ENCODE measurements around the gene POU6F2.

The POU6F2 gene

DNA sequence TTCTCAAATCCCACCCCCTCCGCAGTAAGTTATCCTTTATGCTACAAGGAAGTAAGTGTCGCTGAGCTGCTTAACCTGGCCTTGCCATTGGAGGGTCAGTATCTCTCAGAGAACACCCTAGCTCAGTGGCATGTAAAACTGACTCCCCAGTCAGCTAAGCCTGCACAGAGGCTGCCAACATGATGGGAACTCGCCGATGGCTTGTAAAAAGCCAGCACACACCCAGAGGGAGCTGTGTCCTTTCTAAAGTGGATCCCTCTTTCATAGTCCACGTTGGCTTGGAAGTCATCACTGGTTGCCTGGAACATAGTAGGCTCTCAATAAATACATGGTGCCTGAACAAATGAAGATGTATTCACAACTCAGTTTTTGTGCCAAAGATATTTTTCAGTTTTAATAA, 339.4 kb downstream of the POU6F2 start:
- TF ChIP-seq, protein P1, sequence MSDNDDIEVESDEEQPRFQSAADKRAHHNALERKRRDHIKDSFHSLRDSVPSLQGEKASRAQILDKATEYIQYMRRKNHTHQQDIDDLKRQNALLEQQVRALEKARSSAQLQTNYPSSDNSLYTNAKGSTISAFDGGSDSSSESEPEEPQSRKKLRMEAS (IDR thresholded peaks at IDR 0.05), result no peak
- no peak for TF ChIP-seq YY1 (IDR thresholded peaks at IDR 0.05; ENCODE audit: low read depth)
- TF ChIP-seq FOXM1 (IDR thresholded peaks at IDR 0.05; ENCODE audit: borderline replicate concordance, low read depth), result no peak
- TF ChIP-seq CEBPB (IDR thresholded peaks at IDR 0.05), result no peak
- no peak for TF ChIP-seq TAF1 (IDR thresholded peaks at IDR 0.05; ENCODE audit: low read depth)
- TF ChIP-seq NFIC (IDR thresholded peaks at IDR 0.05), result no peak
- TF ChIP-seq, protein P2, sequence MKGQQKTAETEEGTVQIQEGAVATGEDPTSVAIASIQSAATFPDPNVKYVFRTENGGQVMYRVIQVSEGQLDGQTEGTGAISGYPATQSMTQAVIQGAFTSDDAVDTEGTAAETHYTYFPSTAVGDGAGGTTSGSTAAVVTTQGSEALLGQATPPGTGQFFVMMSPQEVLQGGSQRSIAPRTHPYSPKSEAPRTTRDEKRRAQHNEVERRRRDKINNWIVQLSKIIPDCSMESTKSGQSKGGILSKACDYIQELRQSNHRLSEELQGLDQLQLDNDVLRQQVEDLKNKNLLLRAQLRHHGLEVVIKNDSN (IDR thresholded peaks at IDR 0.05), result no peak
- TF ChIP-seq, protein P3, sequence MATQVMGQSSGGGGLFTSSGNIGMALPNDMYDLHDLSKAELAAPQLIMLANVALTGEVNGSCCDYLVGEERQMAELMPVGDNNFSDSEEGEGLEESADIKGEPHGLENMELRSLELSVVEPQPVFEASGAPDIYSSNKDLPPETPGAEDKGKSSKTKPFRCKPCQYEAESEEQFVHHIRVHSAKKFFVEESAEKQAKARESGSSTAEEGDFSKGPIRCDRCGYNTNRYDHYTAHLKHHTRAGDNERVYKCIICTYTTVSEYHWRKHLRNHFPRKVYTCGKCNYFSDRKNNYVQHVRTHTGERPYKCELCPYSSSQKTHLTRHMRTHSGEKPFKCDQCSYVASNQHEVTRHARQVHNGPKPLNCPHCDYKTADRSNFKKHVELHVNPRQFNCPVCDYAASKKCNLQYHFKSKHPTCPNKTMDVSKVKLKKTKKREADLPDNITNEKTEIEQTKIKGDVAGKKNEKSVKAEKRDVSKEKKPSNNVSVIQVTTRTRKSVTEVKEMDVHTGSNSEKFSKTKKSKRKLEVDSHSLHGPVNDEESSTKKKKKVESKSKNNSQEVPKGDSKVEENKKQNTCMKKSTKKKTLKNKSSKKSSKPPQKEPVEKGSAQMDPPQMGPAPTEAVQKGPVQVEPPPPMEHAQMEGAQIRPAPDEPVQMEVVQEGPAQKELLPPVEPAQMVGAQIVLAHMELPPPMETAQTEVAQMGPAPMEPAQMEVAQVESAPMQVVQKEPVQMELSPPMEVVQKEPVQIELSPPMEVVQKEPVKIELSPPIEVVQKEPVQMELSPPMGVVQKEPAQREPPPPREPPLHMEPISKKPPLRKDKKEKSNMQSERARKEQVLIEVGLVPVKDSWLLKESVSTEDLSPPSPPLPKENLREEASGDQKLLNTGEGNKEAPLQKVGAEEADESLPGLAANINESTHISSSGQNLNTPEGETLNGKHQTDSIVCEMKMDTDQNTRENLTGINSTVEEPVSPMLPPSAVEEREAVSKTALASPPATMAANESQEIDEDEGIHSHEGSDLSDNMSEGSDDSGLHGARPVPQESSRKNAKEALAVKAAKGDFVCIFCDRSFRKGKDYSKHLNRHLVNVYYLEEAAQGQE (IDR thresholded peaks at IDR 0.05; ENCODE audit: low read depth), result no peak
- TF ChIP-seq TEAD4 (IDR thresholded peaks at IDR 0.05), result no peak
- no peak for TF ChIP-seq EGR1 (IDR thresholded peaks at IDR 0.05)
- no peak for TF ChIP-seq ZBTB7A (IDR thresholded peaks at IDR 0.05; ENCODE audit: low read depth)
- TF ChIP-seq CREB1 (IDR thresholded peaks at IDR 0.05; ENCODE audit: low read depth), result no peak
- TF ChIP-seq TCF12 (IDR thresholded peaks at IDR 0.05; ENCODE audit: low read depth), result no peak
- TF ChIP-seq EP300 (IDR thresholded peaks at IDR 0.05; ENCODE audit: borderline replicate concordance), result no peak
- no peak for TF ChIP-seq RAD21 (IDR thresholded peaks at IDR 0.05; ENCODE audit: low read depth)

DNA sequence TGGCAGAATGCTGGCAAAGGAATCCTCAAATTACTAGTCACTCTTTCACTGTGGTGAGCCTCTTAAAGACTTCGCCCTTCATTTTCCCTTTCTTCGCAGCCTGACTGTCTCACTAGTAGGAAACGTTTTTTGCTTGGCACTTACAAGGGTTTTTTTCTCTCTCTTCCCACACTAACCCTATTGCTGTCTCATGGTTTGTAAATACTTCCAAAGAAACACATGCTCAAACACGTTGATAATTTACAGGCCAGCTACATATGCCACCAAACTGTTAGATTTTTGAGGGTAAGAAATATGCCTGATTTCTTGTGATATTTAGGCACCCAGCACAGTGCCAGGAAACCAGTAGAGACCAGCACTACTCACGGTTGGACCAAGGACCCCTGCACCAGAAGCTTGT, 340.2 kb downstream of the POU6F2 start:
- TF ChIP-seq EP300 (IDR thresholded peaks at IDR 0.05; ENCODE audit: borderline replicate concordance), result no peak
- TF ChIP-seq EGR1 (IDR thresholded peaks at IDR 0.05), result no peak
- TF ChIP-seq ZBTB7A (IDR thresholded peaks at IDR 0.05; ENCODE audit: low read depth), result no peak
- TF ChIP-seq, protein P2 (IDR thresholded peaks at IDR 0.05), result no peak
- no peak for TF ChIP-seq YY1 (IDR thresholded peaks at IDR 0.05; ENCODE audit: low read depth)
- TF ChIP-seq, protein P3 (IDR thresholded peaks at IDR 0.05; ENCODE audit: low read depth), result no peak
- TF ChIP-seq, protein P1 (IDR thresholded peaks at IDR 0.05), result no peak
- no peak for TF ChIP-seq RAD21 (IDR thresholded peaks at IDR 0.05; ENCODE audit: low read depth)
- no peak for TF ChIP-seq NFIC (IDR thresholded peaks at IDR 0.05)
- TF ChIP-seq TEAD4 (IDR thresholded peaks at IDR 0.05), result no peak
- no peak for TF ChIP-seq TAF1 (IDR thresholded peaks at IDR 0.05; ENCODE audit: low read depth)
- no peak for TF ChIP-seq CEBPB (IDR thresholded peaks at IDR 0.05)
- no peak for TF ChIP-seq FOXM1 (IDR thresholded peaks at IDR 0.05; ENCODE audit: borderline replicate concordance, low read depth)
- no peak for TF ChIP-seq CREB1 (IDR thresholded peaks at IDR 0.05; ENCODE audit: low read depth)

DNA sequence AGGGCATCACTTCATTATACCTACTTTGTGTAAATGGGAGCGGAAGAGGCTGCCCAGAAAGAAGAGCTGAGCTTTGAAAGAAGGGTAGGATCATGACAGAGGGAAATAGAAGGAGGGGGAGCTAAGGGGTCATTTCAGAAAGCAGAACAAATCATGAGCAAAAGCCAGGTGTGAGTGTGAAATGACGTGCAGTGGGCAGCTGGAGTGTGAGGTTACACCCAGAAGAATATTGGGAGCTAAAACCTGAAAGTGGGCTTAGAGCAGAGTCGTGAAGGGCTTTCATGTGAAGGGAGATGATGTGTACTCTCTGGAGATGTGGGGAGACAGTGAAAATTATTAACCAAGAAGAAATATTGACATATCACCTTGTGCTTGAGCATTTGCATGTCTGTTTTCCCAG, 343.5 kb downstream of the POU6F2 start:
- TF ChIP-seq, protein P2 (IDR thresholded peaks at IDR 0.05), result no peak
- TF ChIP-seq CEBPB (IDR thresholded peaks at IDR 0.05) (no peak), TCF12 (IDR thresholded peaks at IDR 0.05; ENCODE audit: low read depth) (no peak), TAF1 (IDR thresholded peaks at IDR 0.05; ENCODE audit: low read depth) (no peak), EGR1 (IDR thresholded peaks at IDR 0.05) (no peak), EP300 (IDR thresholded peaks at IDR 0.05; ENCODE audit: borderline replicate concordance) (no peak), RAD21 (IDR thresholded peaks at IDR 0.05; ENCODE audit: low read depth) (no peak)

DNA sequence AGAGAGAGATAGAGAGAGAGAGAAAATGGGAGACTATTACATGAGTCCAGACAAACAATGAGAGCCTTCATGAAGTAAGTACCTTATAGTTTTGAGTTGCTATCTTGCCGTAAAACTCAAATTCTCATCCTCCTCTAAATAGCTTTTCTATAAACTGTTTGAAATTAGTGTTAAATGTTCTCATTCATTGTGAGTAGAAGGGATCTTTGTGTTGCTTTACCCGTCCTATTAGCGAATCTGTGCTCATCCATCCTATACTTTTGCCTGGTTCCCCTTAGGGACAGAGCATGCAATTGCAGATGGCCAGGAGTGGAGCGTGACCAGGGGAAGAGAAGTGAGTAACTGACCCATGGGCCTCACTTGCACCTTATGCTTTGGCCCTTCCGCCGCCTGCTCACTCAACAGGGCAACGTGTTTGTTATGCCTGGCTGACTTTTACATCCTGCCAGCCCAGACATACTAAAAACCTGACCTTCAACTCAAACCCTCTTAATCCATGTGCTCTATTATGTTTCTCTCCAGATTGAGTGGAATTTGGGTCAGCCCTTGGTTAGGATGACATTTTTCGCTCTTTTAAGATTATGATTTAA, 344.3 kb downstream of the POU6F2 start:
- TF ChIP-seq CEBPB (IDR thresholded peaks at IDR 0.05), result no peak
- TF ChIP-seq, protein P3 (IDR thresholded peaks at IDR 0.05; ENCODE audit: low read depth), result no peak
- TF ChIP-seq, protein P1 (IDR thresholded peaks at IDR 0.05), result no peak
- no peak for TF ChIP-seq RAD21 (IDR thresholded peaks at IDR 0.05; ENCODE audit: low read depth)
- TF ChIP-seq ZBTB7A (IDR thresholded peaks at IDR 0.05; ENCODE audit: low read depth), result no peak
- TF ChIP-seq NFIC (IDR thresholded peaks at IDR 0.05), result no peak
- TF ChIP-seq, protein P2 (IDR thresholded peaks at IDR 0.05), result no peak
- TF ChIP-seq TAF1 (IDR thresholded peaks at IDR 0.05; ENCODE audit: low read depth), result no peak
- TF ChIP-seq EP300 (IDR thresholded peaks at IDR 0.05; ENCODE audit: borderline replicate concordance), result no peak
- TF ChIP-seq CREB1 (IDR thresholded peaks at IDR 0.05; ENCODE audit: low read depth), result no peak
- TF ChIP-seq EGR1 (IDR thresholded peaks at IDR 0.05), result no peak
- TF ChIP-seq TEAD4 (IDR thresholded peaks at IDR 0.05), result no peak
- TF ChIP-seq YY1 (IDR thresholded peaks at IDR 0.05; ENCODE audit: low read depth), result no peak
- no peak for TF ChIP-seq TCF12 (IDR thresholded peaks at IDR 0.05; ENCODE audit: low read depth)
- TF ChIP-seq FOXM1 (IDR thresholded peaks at IDR 0.05; ENCODE audit: borderline replicate concordance, low read depth), result no peak
